Astrocyte of the cerebellum (primary cell): ENCODE data around the gene BIRC7.
"Not testable (repeated sequence)": the region's sequence is repeated elsewhere in the genome, so short reads cannot be mapped to it uniquely, and the experiment has no call there.

Experiments
- DNase-seq: peaks from one replicate; pipeline ENCODE4 v3.0.0-alpha.2; 2011; ENCODE audit warnings: low read depth
- H3K4me3 ChIP-seq: 2 replicates; pipeline ENCODE4 v1.5.1; 2011; ENCODE audit warnings: mild to moderate bottlenecking, low read depth, low read length, moderate library complexity
- CTCF ChIP-seq: IDR thresholded peaks from 2 replicates; pipeline ENCODE4 v1.5.1; 2012; ENCODE audit warnings: low read length, low read depth, moderate library complexity, mild to moderate bottlenecking; ENCODE audit errors: missing control alignments
- in situ Hi-C: cut with HindIII; loops from 2 replicates; pipeline ENCODE4 v1.10.0; 2017; ENCODE audit warnings: low sequenced_read_pairs

The BIRC7 gene

DNA sequence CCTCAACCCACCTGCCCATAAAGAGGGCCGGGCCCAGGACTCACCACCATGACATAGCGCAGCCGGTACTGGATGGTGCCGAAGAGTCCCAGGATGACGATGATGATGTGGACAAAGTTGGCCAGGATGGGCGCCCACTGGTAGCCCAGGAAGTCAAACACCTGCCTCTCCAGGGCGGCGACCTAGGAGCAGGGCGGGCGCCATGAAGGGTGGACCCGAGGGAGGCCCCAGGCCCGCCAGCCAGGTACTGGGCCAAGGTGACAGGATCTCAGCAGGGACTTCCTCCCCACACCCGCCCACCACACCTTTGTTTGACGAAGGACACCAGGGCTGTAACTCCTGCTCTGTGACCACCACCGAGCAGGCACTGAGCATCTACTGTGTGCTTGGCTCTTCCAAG is 14.2 kb downstream of the BIRC7 start:
- in situ Hi-C loops = no loop called here
- no peak overlapping the region for H3K4me3 ChIP-seq
- TF ChIP-seq CTCF = no peak
- no peak for DNase-seq

DNA sequence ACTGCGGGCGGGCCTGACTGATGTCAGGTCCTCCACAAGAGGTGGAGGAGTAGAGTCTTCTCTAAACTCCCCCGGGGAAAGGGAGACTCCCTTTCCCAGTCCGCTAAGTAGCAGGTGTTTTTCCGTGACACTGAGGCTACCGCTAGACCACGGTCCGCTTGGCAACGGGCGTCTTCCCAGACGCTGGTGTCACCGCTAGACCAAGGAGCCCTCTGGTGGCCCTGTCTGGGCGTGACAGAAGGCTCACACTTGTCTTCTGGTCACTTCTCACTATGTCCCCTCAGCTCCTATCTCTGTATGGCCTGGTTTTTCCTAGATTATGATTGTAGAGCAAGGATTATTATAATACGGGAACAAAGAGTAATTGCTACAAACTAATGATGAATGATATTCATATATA is 15.6 kb downstream of the BIRC7 start:
- in situ Hi-C loops, DNase-seq, H3K4me3 ChIP-seq: not testable (repeated sequence)
- TF ChIP-seq CTCF = peak; percentile 11

GRCh38 chr20:63252284-63252711 is 16.6 kb downstream of the BIRC7 start:
- in situ Hi-C loops = no loop called here
- TF ChIP-seq CTCF = no peak
- DNase-seq = no peak
- no peak overlapping the region for H3K4me3 ChIP-seq

DNA sequence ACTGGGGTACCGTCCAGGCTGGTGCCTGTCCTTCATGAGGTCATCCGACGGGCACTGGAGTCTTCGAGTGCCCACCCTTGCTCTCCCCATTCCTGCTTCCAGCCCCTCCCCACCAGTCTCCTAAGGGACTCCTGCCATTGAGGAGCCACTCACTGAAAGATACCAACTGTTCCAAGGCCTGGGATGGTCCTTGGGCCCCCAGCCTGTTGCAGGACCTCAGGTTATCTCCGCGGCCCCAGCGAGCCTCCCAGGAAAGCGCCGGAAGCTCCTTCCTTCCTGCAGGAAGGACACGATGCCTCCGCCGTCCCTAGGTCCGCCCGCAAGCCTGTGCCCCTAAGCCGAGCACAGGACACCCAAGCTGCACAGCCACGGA is 17.3 kb downstream of the BIRC7 start:
- TF ChIP-seq CTCF = no peak
- in situ Hi-C loops = no loop called here
- no peak for DNase-seq
- no peak overlapping the region for H3K4me3 ChIP-seq

DNA sequence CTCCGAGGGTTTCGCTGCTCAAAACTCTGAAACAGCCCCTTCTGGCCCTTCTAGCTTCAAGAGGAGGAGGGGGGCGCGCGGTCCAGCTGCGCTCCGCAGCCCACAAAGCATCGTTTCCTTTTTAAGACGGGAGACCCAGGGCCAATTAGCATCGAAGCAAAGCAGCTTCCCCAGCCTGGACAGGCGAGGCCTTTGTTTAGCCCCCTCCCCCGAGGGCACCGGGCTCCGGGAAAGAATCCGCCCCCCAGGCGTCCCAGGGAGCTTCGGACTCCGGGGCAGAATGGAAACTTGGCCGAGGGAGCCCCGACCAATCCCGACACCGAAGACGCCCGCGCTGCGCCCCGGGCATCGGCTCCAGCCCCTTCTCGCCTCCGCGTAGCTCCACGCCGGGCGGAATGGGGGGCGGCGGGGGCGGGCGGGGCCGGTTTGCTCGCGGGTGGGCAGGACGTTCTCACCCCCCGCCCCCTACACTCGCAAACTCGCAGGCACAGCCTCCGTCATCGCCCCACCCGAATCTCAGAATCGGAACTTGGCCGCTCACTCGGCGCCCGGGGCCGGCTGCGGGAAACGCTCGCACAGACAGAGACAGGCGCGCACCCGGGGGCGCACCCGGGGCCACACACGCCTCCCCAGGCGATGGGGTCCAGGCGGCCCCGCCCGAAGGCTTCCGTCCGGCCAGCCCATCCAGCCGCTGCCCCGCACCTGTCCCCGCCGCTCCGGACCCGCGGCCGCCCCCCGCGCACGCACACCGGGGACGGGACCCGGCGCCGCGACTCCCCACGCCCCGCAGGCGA is 17.9 kb downstream of the BIRC7 start:
- in situ Hi-C loops = no loop called here
- H3K4me3 ChIP-seq = no peak overlapping the region
- no peak for TF ChIP-seq CTCF
- no peak for DNase-seq

DNA sequence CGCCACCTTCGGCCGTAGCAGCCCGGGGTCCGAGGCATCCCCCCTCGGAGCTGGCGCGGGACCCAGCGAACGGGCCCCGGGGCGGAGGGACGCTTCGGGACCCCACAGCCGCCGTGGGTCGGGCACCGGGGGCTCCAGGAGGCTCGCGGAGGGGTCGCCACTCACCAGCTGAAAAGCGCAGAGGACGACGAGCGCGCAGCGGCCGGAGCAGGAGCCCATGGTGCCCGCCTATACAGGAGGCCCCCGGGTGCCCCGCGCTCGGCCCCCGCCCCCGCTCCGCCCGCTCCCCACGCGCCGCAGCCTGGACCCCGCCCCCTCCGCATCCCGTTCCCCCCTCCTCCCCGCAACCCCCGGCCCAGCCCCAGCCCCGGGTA is 18.5 kb downstream of the BIRC7 start, which contains the start of gene NKAIN4:
Gene NKAIN4 (minus strand): TSS at position 232 of the 374 bp plus-strand sequence. CDS start 13 bp downstream, at position 219.
- H3K4me3 ChIP-seq = no peak within 1 kb of the TSS
- in situ Hi-C loops = no loop called here
- TF ChIP-seq CTCF = no peak
- no peak for DNase-seq
